Uterine smooth muscle cell (primary cell): ENCODE measurements around the gene CLDN10. TPM values are rescaled to one million over a fixed set of nuclear protein-coding genes. Genes with fewer than 3 reads are reported as not detected.

Experiments
- total RNA-seq: library from RNA; depleted of rRNA; stranded (reverse); fragments of >200 nt; gene quantifications from 2 replicates; pipeline ENCODE4 v1.2.3, GENCODE V29; 2014

The CLDN10 gene
- total RNA-seq: not detected in 2 replicates

GRCh38 chr13:95552539-95553441, at the start of gene CLDN10:
Gene CLDN10, plus strand, starts transcription at chr13:95552720. Its CDS starts 34 bp downstream, at chr13:95552754.

Other genes starting within 250 kb of the CLDN10 start
- gene DZIP1, start 92.0 kb downstream of the CLDN10 start, total RNA-seq: 42.2 and 55.2 TPM in 2 replicates
- gene DNAJC3, start 124.4 kb downstream of the CLDN10 start, total RNA-seq: 55.9 and 130 TPM in 2 replicates